ENCODE measurements around the gene UCP3. TPM values are rescaled to one million over a fixed set of nuclear protein-coding genes. Genes with fewer than 3 reads are reported as not detected.

The UCP3 gene
- total and polyA plus RNA-seq, 2 of the 8 experiments (the other 6 are each of a cell fraction or from before 2014, with no cell fraction given): 0.85 to 1.3 TPM

DNA sequence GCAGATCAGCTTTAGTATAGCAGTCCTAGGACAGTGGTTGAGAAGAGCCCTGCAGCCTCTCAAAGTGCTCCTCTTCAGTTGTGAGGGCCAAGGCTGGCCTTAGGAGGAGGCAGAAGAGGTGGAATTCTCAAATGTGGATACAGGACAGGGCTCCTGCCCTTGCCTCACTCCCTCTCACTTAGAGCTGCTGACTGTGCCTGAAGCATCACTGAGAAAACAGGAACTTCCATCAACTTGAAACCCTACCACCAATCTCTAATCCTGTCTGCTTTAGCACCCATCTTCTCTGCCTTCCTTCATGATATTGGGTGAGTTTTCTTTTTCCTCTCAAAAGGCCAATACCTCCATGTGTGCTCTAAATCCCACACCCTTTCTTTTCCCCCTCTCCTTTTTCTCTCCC lies 14.4 kb upstream of the UCP3 start:
- Histone ChIP-seq H4K8ac (ENCODE audit: extremely low read depth, insufficient read depth, low read length) (no peak overlapping the region), H2BK15ac (ENCODE audit: low read length) (no peak overlapping the region), H3K18ac (ENCODE audit: extremely low read depth, low read length) (no peak overlapping the region), H3K79me2 (ENCODE audit: control insufficient read depth in 1 of 2, insufficient read depth in 2 of 2, low read length in 2 of 2) (no peaks in the 10 kb centered on the region), H2AFZ (ENCODE audit: low read length) (no peak overlapping the region), H2BK12ac (ENCODE audit: low read depth, low read length) (no peak overlapping the region), H3K23ac (ENCODE audit: insufficient read length) (no peak overlapping the region), H4K91ac (replicated peaks; ENCODE audit: insufficient read length, low read length) (no peak overlapping the region), H3K4me2 (ENCODE audit: insufficient read depth in 1 of 2, low read depth in 2 of 2, low read length in 2 of 2) (no peak overlapping the region), H3K14ac (ENCODE audit: insufficient read length) (no peak overlapping the region), H3K36me3 (ENCODE audit: control insufficient read depth in 2 of 4, insufficient read depth in 4 of 4, low read length in 3 of 4) (peaks cover 0 to 7% (median 0%) of the 10 kb centered on the region in 4 experiments; a peak in 1 of 8 replicates), H3K79me1 (ENCODE audit: low read depth, low read length) (no peaks in the 10 kb centered on the region), H3K4me1 (replicated peaks in 1 of 4; ENCODE audit: control insufficient read depth in 3 of 4, insufficient read depth in 4 of 4, low read length in 3 of 4) (no peaks in the 10 kb centered on the region), H2BK20ac (ENCODE audit: low read length) (no peak overlapping the region), H3K4ac (replicated peaks; ENCODE audit: insufficient read length, low read depth, low read length) (no peak overlapping the region), H3K9me3 (ENCODE audit: insufficient read depth in 2 of 2, low read depth in 1 of 2, low read length in 1 of 2) (no peaks in the 10 kb centered on the region), H3K9ac (replicated peaks in 1 of 4; ENCODE audit: extremely low read depth in 1 of 4, low read depth in 3 of 4, low read length in 3 of 4) (no peak overlapping the region), H3K27ac (ENCODE audit: low read depth, low read length) (no peak overlapping the region), H3K27me3 (replicated peaks in 1 of 4; ENCODE audit: control insufficient read depth in 3 of 4, extremely low read depth in 1 of 4, insufficient read depth in 3 of 4, low read length in 3 of 4) (no peaks in the 10 kb centered on the region), H2BK5ac (ENCODE audit: low read depth, low read length) (no peak overlapping the region), H2AK5ac (ENCODE audit: low read depth, low read length) (no peak overlapping the region), H2BK120ac (replicated peaks; ENCODE audit: low read depth, low read length) (no peak overlapping the region), H3K56ac (replicated peaks; ENCODE audit: insufficient read length, low read depth, low read length) (no peak overlapping the region), H3K23me2 (ENCODE audit: low read depth, low read length) (no peaks in the 10 kb centered on the region), H3K4me3 (ENCODE audit: extremely low read depth in 1 of 4, insufficient read depth in 2 of 4, low read depth in 3 of 4, low read length in 4 of 4) (no peak overlapping the region), H4K5ac (ENCODE audit: insufficient read length, low read depth, low read length) (no peak overlapping the region), H4K20me1 (replicated peaks in 1 of 2; ENCODE audit: control insufficient read depth in 1 of 2, insufficient read depth in 2 of 2, low read length in 2 of 2) (no peaks in the 10 kb centered on the region)
- ChIA-PET POLR2A (ENCODE audit: partially characterized antibody) (no interaction called here), CTCF (ENCODE audit: partially characterized antibody) (no interaction called here)
- FAIRE-seq (no peak), DNase-seq (ENCODE audit: low read depth in 1 of 2, low spot score in 2 of 2) (no peak)
- no peak for TF ChIP-seq TEAD4 (IDR thresholded peaks at IDR 0.05; ENCODE audit: low read depth, low read length)
- TF ChIP-seq, protein P1, sequence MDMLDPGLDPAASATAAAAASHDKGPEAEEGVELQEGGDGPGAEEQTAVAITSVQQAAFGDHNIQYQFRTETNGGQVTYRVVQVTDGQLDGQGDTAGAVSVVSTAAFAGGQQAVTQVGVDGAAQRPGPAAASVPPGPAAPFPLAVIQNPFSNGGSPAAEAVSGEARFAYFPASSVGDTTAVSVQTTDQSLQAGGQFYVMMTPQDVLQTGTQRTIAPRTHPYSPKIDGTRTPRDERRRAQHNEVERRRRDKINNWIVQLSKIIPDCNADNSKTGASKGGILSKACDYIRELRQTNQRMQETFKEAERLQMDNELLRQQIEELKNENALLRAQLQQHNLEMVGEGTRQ (IDR thresholded peaks at IDR 0.05; ENCODE audit: low read length): no peak
- no peak for TF ChIP-seq BRCA1 (IDR thresholded peaks at IDR 0.05; ENCODE audit: low read depth, low read length)
- no peak for TF ChIP-seq GTF2F1 (IDR thresholded peaks at IDR 0.05; ENCODE audit: borderline replicate concordance, low read depth, low read length)
- TF ChIP-seq ATF3 (IDR thresholded peaks at IDR 0.05; ENCODE audit: insufficient read depth, low read depth, low read length): no peak
- TF ChIP-seq SIX5 (IDR thresholded peaks at IDR 0.05; ENCODE audit: low read depth, low read length): no peak
- TF ChIP-seq TAF7 (optimal IDR thresholded peaks at IDR 0.05; ENCODE audit: borderline replicate concordance, low read depth, low read length): no peak
- no peak for TF ChIP-seq POU5F1 (IDR thresholded peaks at IDR 0.05; ENCODE audit: low read depth, low read length)
- TF ChIP-seq RFX5 (IDR thresholded peaks at IDR 0.05; ENCODE audit: borderline replicate concordance, low read depth, low read length): no peak
- TF ChIP-seq HDAC6 (IDR thresholded peaks at IDR 0.05; ENCODE audit: low read depth, low read length): no peak
- TF ChIP-seq POLR2A (IDR thresholded peaks at IDR 0.05; ENCODE audit: control extremely low read depth in 1 of 2, low read depth in 2 of 2, low read length in 2 of 2): no peak
- TF ChIP-seq SRF (IDR thresholded peaks at IDR 0.05; ENCODE audit: low read depth, low read length): no peak
- no peak for TF ChIP-seq CHD1 (IDR thresholded peaks at IDR 0.05; ENCODE audit: low read depth, low read length)
- TF ChIP-seq RXRA (IDR thresholded peaks at IDR 0.05; ENCODE audit: insufficient read depth, low read depth, low read length): no peak

Data from H1 (cell line).